Tibial nerve (tissue), 4 donors: ENCODE data around the gene FOXD1. TPM values are rescaled to one million over a fixed set of nuclear protein-coding genes. Genes with fewer than 3 reads are reported as not detected.

ENCODE experiments used
- DNase-seq, 2 donors: peaks; one replicate each; pipeline ENCODE4 v3.0.0-alpha.2; 2019; ENCODE audit warnings: low spot score in 2 of 2
- H3K27ac ChIP-seq, 4 donors: fragments of 200-600 bp; sonication (generic) in 3 of 4; one replicate each; pipeline ENCODE4 v1.5.1; 2017 to 2019; ENCODE audit warnings: mild to moderate bottlenecking in 1 of 4
- H3K27me3 ChIP-seq, 2 donors: fragments of 200-600 bp; sonication (generic) in 1 of 2; one replicate each; pipeline versions ENCODE4 v1.5.1 to v1.6.0; 2017 to 2019
- H3K36me3 ChIP-seq, 3 donors: fragments of 200-600 bp; sonication (generic); one replicate each; pipeline ENCODE4 v1.5.1; 2018 to 2019
- H3K4me1 ChIP-seq, 4 donors: fragments of 200-600 bp; sonication (generic) in 3 of 4; one replicate each; pipeline ENCODE4 v1.5.1; 2017 to 2019
- H3K4me3 ChIP-seq, 4 donors: fragments of 200-600 bp; sonication (generic) in 3 of 4; one replicate each; pipeline ENCODE4 v1.5.1; 2017 to 2019; ENCODE audit warnings: mild to moderate bottlenecking in 1 of 4, moderate library complexity in 1 of 4
- H3K9me3 ChIP-seq, 4 donors: fragments of 200-600 bp; sonication (generic) in 3 of 4; one replicate each; pipeline ENCODE4 v1.5.1; 2017 to 2019
- CTCF ChIP-seq, 5 experiments: fragments of 200-600 bp in 3 of 5; fragments of 450-650 bp in 2 of 5; sonication (generic) in 3 of 5; IDR thresholded peaks; one replicate each; pipeline ENCODE4 v1.5.1; 2016 to 2019; ENCODE audit warnings: antibody characterized with exemption in 5 of 5, mild to moderate bottlenecking in 3 of 5, moderate library complexity in 2 of 5
- EP300 ChIP-seq, 2 donors: sonication (generic); formaldehyde crosslinking; IDR thresholded peaks; one replicate each; pipeline ENCODE4 v1.6.1; 2017; ENCODE audit warnings: antibody characterized with exemption in 2 of 2, mild to moderate bottlenecking in 1 of 2
- POLR2A ChIP-seq, 2 donors: fragments of 450-650 bp; IDR thresholded peaks; one replicate each; pipeline ENCODE4 v1.6.1; 2017; ENCODE audit warnings: antibody characterized with exemption in 2 of 2, mild to moderate bottlenecking in 2 of 2, moderate library complexity in 2 of 2
- WGBS, 2 donors: methylation state at CpG; one replicate each; pipeline ENCODE4 v1.1.5; 2018; 5-methylcytosine and 5-hydroxymethylcytosine counted together
- total RNA-seq, 4 donors: library from RNA; depleted of rRNA; stranded (reverse); fragments of >200 nt; gene quantifications; one replicate each; pipeline ENCODE4 v1.1.0, GENCODE V29; 2016

FOXD1 gene
- total RNA-seq, 4 donors from 2014 or later: 33.9 to 79.3 (median 58.3) TPM

GRCh38 chr5:73435759-73436534, 12.6 kb downstream of the FOXD1 start:
- H3K36me3 ChIP-seq: no peaks in the 10 kb centered on the region
- peak overlapping the region; percentile 38 to 56 (median 38) for H3K4me3 ChIP-seq
- peak overlapping the region; percentile 80 to 93 (median 88) for H3K27ac ChIP-seq
- WGBS, 2 donors: 7 to 21% methylated on average over 35 of the region's 35 CpGs
- H3K27me3 ChIP-seq: peaks cover 0 to 91% of the 10 kb centered on the region in 2 donors
- TF ChIP-seq CTCF (IDR thresholded peaks at IDR 0.05) (no peak), EP300 (IDR thresholded peaks at IDR 0.05) (peak in 1 of 2 donors; percentile 16), POLR2A (IDR thresholded peaks at IDR 0.05) (no peak)
- DNase-seq: no peak
- peaks cover 0 to 40% (median 11%) of the 10 kb centered on the region in 4 donors for H3K4me1 ChIP-seq
- no peaks in the 10 kb centered on the region for H3K9me3 ChIP-seq

GRCh38 chr5:73434907-73435306, 13.7 kb downstream of the FOXD1 start:
- Histone ChIP-seq H3K4me1 (peaks cover 0 to 32% (median 11%) of the 10 kb centered on the region in 4 donors), H3K27me3 (peaks cover 0 to 90% of the 10 kb centered on the region in 2 donors), H3K36me3 (no peaks in the 10 kb centered on the region), H3K27ac (peak overlapping the region in 2 of 4 donors; percentile 92 to 93), H3K4me3 (no peak overlapping the region), H3K9me3 (no peaks in the 10 kb centered on the region)
- no peak for DNase-seq
- 38 to 58% methylated on average over 1 of the region's 1 CpG for WGBS, 2 donors
- TF ChIP-seq CTCF (IDR thresholded peaks at IDR 0.05): no peak
- TF ChIP-seq EP300 (IDR thresholded peaks at IDR 0.05): no peak
- TF ChIP-seq POLR2A (IDR thresholded peaks at IDR 0.05): no peak

- Histone ChIP-seq H3K27ac (no peak overlapping the region), H3K36me3 (no peaks in the 10 kb centered on the region), H3K4me1 (peaks cover 0 to 32% (median 11%) of the 10 kb centered on the region in 4 donors), H3K4me3 (no peak overlapping the region), H3K9me3 (no peaks in the 10 kb centered on the region), H3K27me3 (peaks cover 0 to 86% of the 10 kb centered on the region in 2 donors)
- DNase-seq: no peak
- 41 to 67% methylated on average over 1 of the region's 1 CpG for WGBS, 2 donors
- TF ChIP-seq CTCF (IDR thresholded peaks at IDR 0.05) (no peak), EP300 (IDR thresholded peaks at IDR 0.05) (no peak), POLR2A (IDR thresholded peaks at IDR 0.05) (no peak)
Measured at GRCh38 chr5:73434461-73434860, 14.1 kb downstream of the FOXD1 start.

DNA sequence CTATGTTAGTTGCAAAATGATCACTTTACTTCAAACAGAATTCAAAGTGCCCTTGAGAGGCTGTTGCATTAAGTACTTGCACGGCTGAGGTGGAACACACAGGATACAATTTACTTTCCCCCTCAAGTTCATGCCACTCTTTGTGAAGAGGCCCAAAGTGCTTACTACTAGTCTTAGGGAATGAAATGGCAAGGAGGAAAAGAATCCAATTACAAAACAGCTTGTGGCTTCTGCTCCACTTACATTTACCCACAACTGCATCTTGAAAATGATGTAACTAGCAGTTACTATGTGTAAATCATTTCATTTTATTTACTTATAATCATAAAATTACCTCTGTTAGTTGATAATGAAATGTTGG, 14.6 kb downstream of the FOXD1 start:
- DNase-seq: no peak
- Histone ChIP-seq H3K4me3 (no peak overlapping the region), H3K27me3 (peaks cover 0 to 81% of the 10 kb centered on the region in 2 donors), H3K4me1 (peaks cover 0 to 31% (median 11%) of the 10 kb centered on the region in 4 donors), H3K9me3 (no peaks in the 10 kb centered on the region), H3K27ac (no peak overlapping the region), H3K36me3 (no peaks in the 10 kb centered on the region)
- WGBS, 2 donors: 33 to 50% methylated on average over 1 of the region's 1 CpG
- no peak for TF ChIP-seq EP300 (IDR thresholded peaks at IDR 0.05)
- no peak for TF ChIP-seq POLR2A (IDR thresholded peaks at IDR 0.05)
- no peak for TF ChIP-seq CTCF (IDR thresholded peaks at IDR 0.05)

DNA sequence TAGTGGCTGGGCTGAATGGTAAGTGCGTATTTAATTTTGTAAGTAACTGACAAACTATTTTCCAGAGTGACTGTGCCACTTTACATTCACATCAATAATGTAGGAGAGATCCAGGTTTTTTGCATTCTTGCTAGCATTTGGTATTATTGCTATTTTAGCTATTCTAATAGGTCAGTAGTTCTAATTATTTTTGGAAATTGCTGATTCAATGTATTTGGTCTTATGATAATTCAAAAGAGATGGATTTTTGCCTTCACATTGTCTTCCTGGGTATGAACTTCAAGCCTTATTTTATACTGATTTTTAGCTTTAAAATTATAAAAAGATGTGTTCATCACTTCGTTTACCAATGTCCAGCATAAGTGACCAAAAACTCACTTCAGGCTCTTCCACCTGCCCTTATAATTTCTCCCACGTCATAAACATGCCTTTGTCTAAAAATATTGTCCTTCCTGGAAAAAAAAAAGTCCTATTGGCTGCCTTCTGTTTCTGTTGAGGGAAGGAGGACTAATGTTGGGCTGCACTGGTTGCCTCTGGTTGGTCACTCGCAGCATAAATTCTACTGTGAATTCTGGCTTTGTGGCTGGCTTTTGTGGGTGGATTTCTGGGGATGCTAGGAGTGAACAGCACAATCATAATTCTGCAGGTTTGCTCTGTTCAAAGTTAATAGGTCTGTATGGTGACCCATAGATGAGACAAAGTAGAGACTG, 15.2 kb downstream of the FOXD1 start:
- 49 to 51% methylated on average over 4 of the region's 4 CpGs for WGBS, 2 donors
- Histone ChIP-seq H3K27me3 (peaks cover 0 to 79% of the 10 kb centered on the region in 2 donors), H3K4me3 (no peak overlapping the region), H3K27ac (no peak overlapping the region), H3K4me1 (peaks cover 0 to 26% (median 11%) of the 10 kb centered on the region in 4 donors), H3K9me3 (no peaks in the 10 kb centered on the region), H3K36me3 (no peaks in the 10 kb centered on the region)
- no peak for DNase-seq
- no peak for TF ChIP-seq EP300 (IDR thresholded peaks at IDR 0.05)
